22Rv1 (cell line): ENCODE measurements around the gene IPP.

Experiments
- CTCF ChIP-seq: fragments of 450-650 bp; IDR thresholded peaks from 2 replicates; pipeline ENCODE4 v1.5.1; 2017; ENCODE audit warnings: mild to moderate bottlenecking
- ZFX ChIP-seq: fragments of 450-650 bp; IDR thresholded peaks from 2 replicates; pipeline ENCODE4 v1.6.1; 2017; ENCODE audit warnings: antibody characterized with exemption, borderline replicate concordance

- TF ChIP-seq CTCF: no peak
- no peak for TF ChIP-seq ZFX
Observed at GRCh38 chr1:45687014-45687753, 63.3 kb downstream of the IPP start.
